Spleen (tissue), 7 donors: Measurements from ENCODE around the gene PTPRCAP.

Experiments used
- POLR2A ChIP-seq, 3 donors: fragments of 450-650 bp; IDR thresholded peaks; one replicate each; pipeline ENCODE4 v1.5.1; 2017; ENCODE audit warnings: antibody characterized with exemption in 3 of 3, mild to moderate bottlenecking in 1 of 3
- POLR2AphosphoS5 ChIP-seq, 3 donors: sonication (generic); formaldehyde crosslinking; IDR thresholded peaks; one replicate each; pipeline ENCODE4 v1.5.1; 2017; ENCODE audit warnings: antibody characterized with exemption in 3 of 3
- TF ChIP-seq, protein P1 (sequence below), 11 experiments: fragments of 200-600 bp in 7 of 11; fragments of 450-650 bp in 4 of 11; sonication (generic) in 4 of 11; IDR thresholded peaks in 8 of 11; conservative IDR thresholded peaks in 3 of 11; 1 replicate in 7 of 11; 2 replicates in 4 of 11; pipeline versions ENCODE4 v1.4.0 to v1.8.0; 2016 to 2021; ENCODE audit warnings: antibody characterized with exemption in 11 of 11, inconsistent platforms in 4 of 11, mild to moderate bottlenecking in 1 of 11
- donor health status: DM: no; HTN: no; CAD: no; lungs with moderate emphysema.
- donor health status: DM: no; HTN: no; CAD: no.
- donor health status: DM: no; HTN: no; CAD: no.

- TF ChIP-seq, protein P1, sequence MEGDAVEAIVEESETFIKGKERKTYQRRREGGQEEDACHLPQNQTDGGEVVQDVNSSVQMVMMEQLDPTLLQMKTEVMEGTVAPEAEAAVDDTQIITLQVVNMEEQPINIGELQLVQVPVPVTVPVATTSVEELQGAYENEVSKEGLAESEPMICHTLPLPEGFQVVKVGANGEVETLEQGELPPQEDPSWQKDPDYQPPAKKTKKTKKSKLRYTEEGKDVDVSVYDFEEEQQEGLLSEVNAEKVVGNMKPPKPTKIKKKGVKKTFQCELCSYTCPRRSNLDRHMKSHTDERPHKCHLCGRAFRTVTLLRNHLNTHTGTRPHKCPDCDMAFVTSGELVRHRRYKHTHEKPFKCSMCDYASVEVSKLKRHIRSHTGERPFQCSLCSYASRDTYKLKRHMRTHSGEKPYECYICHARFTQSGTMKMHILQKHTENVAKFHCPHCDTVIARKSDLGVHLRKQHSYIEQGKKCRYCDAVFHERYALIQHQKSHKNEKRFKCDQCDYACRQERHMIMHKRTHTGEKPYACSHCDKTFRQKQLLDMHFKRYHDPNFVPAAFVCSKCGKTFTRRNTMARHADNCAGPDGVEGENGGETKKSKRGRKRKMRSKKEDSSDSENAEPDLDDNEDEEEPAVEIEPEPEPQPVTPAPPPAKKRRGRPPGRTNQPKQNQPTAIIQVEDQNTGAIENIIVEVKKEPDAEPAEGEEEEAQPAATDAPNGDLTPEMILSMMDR (IDR thresholded peaks at IDR 0.05 in 8 of 11, conservative IDR thresholded peaks at IDR 0.05 in 3 of 11): no peak
- TF ChIP-seq POLR2A (IDR thresholded peaks at IDR 0.05) (no peak), POLR2AphosphoS5 (IDR thresholded peaks at IDR 0.05) (no peak)
Measured at GRCh38 chr11:67387518-67387917, 50.0 kb downstream of the PTPRCAP start.
